HTERT RPE-1 (cell line): ENCODE results near the gene ETNPPL.

Experiments
- in situ Hi-C: fragments of 300-500 bp; cut with MboI; formaldehyde crosslinking; loops from 4 replicates; pipeline ENCODE4 v1.14.3; 2020; ENCODE audit warnings: low sequenced_read_pairs

The ETNPPL gene

GRCh38 chr4:108700081-108700757 lies 62.6 kb downstream of the ETNPPL start:
- in situ Hi-C loops = no loop called here

- in situ Hi-C loops = no loop called here
These were observed 66.7 kb downstream of the ETNPPL start for GRCh38 chr4:108696160-108696559.

GRCh38 chr4:108695062-108695461 lies 67.8 kb downstream of the ETNPPL start:
- in situ Hi-C loops = no loop called here

- in situ Hi-C loops = no loop called here
These were observed 68.4 kb downstream of the ETNPPL start for GRCh38 chr4:108694423-108694822.

GRCh38 chr4:108693819-108694218 lies 69.0 kb downstream of the ETNPPL start:
- in situ Hi-C loops = no loop called here

GRCh38 chr4:108693211-108693610 lies 69.6 kb downstream of the ETNPPL start:
- in situ Hi-C loops = no loop called here
